WTC11 (cell line): ENCODE results near the gene NEB.

Experiments used
- CTCF ChIP-seq: fragments of 200-600 bp; IDR thresholded peaks from 2 replicates; pipeline ENCODE4 v1.8.0; 2022; ENCODE audit warnings: antibody characterized with exemption
- GABPB1 ChIP-seq: sonication (generic); formaldehyde crosslinking; IDR thresholded peaks from 2 replicates; pipeline ENCODE4 v1.8.1; 2023; ENCODE audit warnings: mild to moderate bottlenecking, missing genetic modification reagents
- NFATC4 ChIP-seq: fragments of 250-450 bp; sonication (Bioruptor Pico); IDR thresholded peaks from 2 replicates; pipeline ENCODE4 v1.9.0; 2021; ENCODE audit warnings: mild to moderate bottlenecking
- NR2C2 ChIP-seq: sonication (generic); formaldehyde crosslinking; IDR thresholded peaks from 2 replicates; pipeline ENCODE4 v1.8.0; 2022; ENCODE audit warnings: mild to moderate bottlenecking, missing genetic modification reagents
- ZNF512 ChIP-seq: sonication (generic); formaldehyde crosslinking; IDR thresholded peaks from 2 replicates; pipeline ENCODE4 v1.8.1; 2022; ENCODE audit warnings: missing genetic modification reagents, borderline replicate concordance
- TF ChIP-seq, protein P1 (sequence below): sonication (generic); formaldehyde crosslinking; IDR thresholded peaks from 2 replicates; pipeline ENCODE4 v1.8.0; 2022; ENCODE audit warnings: mild to moderate bottlenecking, missing genetic modification reagents
- TF ChIP-seq, protein P2 (sequence below): sonication (generic); formaldehyde crosslinking; IDR thresholded peaks from 2 replicates; pipeline ENCODE4 v1.8.0; 2022; ENCODE audit warnings: missing genetic modification reagents

GRCh38 chr2:151634736-151635467 is 99.4 kb downstream of the NEB start:
- no peak for TF ChIP-seq GABPB1 (CRISPR knock-in tag)
- no peak for TF ChIP-seq CTCF
- TF ChIP-seq ZNF512 (CRISPR knock-in tag) = no peak
- no peak for TF ChIP-seq NFATC4
- TF ChIP-seq, protein P1, sequence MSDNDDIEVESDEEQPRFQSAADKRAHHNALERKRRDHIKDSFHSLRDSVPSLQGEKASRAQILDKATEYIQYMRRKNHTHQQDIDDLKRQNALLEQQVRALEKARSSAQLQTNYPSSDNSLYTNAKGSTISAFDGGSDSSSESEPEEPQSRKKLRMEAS (CRISPR knock-in tag) = no peak
- TF ChIP-seq, protein P2, sequence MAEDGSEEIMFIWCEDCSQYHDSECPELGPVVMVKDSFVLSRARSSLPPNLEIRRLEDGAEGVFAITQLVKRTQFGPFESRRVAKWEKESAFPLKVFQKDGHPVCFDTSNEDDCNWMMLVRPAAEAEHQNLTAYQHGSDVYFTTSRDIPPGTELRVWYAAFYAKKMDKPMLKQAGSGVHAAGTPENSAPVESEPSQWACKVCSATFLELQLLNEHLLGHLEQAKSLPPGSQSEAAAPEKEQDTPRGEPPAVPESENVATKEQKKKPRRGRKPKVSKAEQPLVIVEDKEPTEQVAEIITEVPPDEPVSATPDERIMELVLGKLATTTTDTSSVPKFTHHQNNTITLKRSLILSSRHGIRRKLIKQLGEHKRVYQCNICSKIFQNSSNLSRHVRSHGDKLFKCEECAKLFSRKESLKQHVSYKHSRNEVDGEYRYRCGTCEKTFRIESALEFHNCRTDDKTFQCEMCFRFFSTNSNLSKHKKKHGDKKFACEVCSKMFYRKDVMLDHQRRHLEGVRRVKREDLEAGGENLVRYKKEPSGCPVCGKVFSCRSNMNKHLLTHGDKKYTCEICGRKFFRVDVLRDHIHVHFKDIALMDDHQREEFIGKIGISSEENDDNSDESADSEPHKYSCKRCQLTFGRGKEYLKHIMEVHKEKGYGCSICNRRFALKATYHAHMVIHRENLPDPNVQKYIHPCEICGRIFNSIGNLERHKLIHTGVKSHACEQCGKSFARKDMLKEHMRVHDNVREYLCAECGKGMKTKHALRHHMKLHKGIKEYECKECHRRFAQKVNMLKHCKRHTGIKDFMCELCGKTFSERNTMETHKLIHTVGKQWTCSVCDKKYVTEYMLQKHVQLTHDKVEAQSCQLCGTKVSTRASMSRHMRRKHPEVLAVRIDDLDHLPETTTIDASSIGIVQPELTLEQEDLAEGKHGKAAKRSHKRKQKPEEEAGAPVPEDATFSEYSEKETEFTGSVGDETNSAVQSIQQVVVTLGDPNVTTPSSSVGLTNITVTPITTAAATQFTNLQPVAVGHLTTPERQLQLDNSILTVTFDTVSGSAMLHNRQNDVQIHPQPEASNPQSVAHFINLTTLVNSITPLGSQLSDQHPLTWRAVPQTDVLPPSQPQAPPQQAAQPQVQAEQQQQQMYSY (CRISPR knock-in tag) = no peak
- no peak for TF ChIP-seq NR2C2 (CRISPR knock-in tag)
